ENCODE data around the gene UQCC2.

The UQCC2 gene

DNA sequence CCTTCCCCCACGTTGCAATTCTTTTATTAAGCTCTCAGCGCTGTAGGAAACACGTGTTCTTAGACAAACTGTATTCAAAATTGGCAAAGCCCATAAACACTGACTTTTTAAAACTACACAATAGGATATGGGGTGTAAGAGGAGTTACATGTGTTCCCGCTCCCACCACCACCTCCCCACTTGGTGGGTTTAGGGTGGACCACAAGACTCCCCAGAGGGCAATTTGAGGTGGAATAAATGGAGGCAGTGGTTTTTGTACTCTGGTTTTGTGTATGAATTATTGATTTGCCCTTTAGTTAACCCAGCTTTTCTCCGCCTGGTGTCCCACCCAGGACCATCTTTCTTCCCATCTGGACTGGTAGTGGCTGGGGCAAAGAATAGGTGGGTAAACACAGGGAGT, 3.7 kb downstream of the UQCC2 start:
- no peak for DNase-seq (ENCODE audit: low read depth)

GRCh38 chr6:33705955-33706725, 5.4 kb downstream of the UQCC2 start:
- DNase-seq (ENCODE audit: low read depth) = no peak

GRCh38 chr6:33705268-33705885, 6.1 kb downstream of the UQCC2 start:
- DNase-seq (ENCODE audit: low read depth) = no peak

DNA sequence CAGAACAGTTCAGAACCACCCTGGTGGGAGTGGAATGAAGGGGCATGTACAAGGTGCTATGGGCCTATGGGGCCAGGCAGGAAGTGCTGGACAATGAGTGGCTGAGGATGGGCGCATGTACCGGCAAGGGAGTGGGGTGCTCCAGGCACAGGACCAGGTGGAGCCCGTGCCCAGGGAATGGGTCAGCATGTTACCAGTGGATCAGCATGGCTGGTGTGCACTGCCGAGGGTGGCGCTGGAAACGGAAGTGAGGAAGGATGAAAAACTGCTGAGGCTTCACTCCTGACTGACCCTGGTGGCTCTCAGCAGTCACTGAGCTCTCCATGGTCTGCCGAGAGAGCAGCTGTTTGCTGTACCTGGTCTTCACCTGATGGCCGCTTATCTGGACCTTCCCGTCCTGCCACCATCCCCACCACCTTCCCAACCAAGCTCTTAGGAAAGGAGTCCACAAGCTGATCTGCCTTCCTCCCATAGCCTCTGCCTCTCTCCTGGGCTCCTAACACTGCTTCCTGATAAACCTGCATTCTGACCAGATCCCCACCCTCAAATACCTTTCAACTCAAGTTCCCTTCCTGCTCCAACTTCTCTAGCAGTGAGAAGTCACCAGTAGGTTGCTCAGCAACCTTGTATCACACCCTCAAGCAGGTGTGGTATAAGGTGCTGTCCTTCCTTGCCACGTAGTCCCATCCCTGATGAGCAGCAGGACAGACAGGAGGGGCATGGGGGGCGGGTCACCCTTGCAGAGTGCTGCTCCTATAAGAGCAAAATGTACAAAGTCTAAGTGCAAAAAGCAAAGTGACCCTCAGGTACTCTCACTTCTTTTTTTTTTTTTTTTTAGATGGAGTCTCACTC, 7.1 kb downstream of the UQCC2 start:
- DNase-seq (ENCODE audit: low read depth) = no peak

DNA sequence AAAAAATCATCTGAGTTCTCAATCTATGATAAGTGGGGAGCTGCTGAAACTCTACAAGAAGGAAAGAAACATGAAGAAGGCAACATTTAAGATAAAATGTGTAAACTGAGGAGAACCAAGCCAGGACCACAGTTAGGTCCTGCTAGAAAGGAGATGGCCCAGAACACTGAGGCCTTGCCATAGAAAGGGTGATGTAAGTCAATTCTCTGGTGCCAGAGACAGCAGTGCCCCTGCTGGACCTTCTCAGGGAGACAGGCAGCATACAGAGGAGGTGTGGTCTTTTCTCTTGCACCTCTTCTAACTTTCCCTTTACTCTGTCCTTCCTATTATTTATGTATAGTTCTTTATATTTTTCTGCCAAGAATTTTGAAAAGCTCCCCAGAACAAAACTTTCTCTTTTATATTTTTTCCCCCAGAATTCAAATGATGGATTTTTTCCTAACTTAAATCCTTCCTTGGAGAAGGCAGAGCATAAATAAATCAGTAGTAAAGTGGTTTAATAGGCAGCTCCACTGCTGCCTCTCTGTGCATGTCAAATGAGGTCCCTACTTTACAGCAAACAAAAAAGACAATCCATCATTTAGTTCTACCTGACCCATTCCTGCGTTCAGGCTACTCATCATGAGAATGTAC, 9.0 kb downstream of the UQCC2 start:
- DNase-seq (ENCODE audit: low read depth) = no peak

DNA sequence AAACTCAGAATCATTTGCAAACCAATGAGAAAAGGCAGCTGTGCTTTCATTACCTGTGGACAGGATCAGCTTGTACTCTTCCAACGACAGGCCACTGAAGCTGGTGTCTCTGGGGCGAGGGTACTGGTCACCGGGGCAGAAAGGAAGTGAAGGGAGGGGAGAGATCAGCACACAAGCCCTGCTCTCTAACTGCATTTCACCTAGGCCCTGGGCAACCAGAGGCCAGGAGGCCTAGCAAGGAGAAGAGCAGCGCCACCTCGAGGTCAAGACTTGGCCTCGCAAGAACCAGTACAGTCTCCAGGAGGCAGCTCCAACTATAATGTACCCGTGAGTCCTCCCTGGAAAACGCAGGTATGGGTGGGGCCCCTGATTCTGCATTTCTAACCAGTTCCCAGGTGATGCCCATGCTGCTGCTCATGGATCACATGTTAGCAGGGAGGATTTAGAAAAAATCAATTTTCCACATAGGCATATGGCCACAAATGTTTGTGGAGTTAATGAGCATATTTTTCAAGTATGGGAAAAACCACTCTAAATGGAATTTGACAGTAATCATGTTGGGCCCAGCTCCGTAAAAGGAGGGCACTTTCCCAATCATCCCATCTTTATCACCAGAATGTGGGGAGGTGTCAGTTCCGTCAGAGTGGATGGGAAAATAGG, 11.0 kb downstream of the UQCC2 start:
- DNase-seq (ENCODE audit: low read depth) = peak; percentile 43

GRCh38 chr6:33699739-33700138, 11.8 kb downstream of the UQCC2 start:
- no peak for DNase-seq (ENCODE audit: low read depth)

DNA sequence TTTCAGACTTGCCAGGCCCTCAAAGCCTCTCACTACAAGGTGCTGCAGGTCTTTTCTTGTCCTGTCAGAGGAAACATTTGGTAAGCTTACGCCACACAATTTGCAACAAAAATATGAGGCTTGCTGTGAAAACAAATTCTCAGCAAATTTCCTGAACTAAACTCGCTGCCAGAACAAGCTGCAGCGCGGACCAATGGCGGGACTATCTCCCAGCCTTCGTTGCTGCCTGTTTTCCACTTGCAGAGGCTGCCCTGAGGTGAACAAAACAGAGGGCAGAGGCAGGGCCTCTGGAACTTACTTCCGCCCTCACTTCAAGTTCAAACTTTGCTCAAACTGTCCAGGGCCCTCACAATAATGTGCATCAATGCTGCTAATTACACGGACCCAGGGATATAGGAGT, 12.4 kb downstream of the UQCC2 start:
- DNase-seq (ENCODE audit: low read depth) = no peak

GRCh38 chr6:33698494-33698893, 13.0 kb downstream of the UQCC2 start:
- no peak for DNase-seq (ENCODE audit: low read depth)

- DNase-seq (ENCODE audit: low read depth) = no peak
These were observed 13.7 kb downstream of the UQCC2 start for GRCh38 chr6:33697845-33698244.

- no peak for DNase-seq (ENCODE audit: low read depth)
These were observed 14.7 kb downstream of the UQCC2 start for GRCh38 chr6:33696548-33697518.

DNA sequence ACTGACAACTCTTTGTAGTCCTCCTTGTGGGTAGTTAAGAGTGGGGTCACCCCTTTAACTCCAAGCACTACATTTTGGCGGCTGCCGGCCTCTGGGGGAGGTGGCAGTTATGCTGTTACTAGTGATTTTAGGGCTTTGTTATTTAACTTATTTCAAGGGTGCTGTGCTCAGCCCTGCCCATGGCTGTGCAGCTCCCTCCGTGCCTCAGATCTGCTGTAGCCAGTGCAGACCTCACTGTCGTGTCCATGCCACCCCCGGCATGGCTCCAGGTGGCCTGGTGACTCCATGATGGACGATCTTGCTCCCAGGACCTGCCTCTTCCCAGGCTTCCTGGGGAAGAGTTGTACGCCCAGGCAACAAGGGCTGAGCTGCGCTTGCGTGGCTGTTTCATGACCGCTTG, 15.4 kb downstream of the UQCC2 start:
- DNase-seq (ENCODE audit: low read depth) = no peak

DNA sequence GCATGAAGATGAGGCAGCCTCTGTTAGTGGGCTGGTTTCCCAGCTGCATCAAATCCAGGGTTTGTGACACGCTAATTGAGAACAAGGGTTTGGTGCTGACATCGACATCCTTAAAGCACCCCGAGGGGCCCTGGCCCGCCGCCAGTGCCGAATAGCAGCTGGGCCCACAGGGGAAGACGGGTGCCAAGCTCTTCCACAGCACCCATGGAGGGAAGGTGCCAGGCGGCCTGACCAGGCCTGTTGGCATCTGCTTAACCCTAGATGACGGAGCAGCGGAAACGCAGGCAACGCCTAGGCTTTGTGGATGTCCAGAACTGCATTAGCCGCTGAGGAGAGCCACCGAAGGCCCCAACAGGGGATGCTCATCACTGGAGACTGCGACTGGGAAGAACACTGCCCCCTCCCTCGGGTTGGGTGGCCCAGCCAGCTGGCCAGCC, 16.0 kb downstream of the UQCC2 start:
- no peak for DNase-seq (ENCODE audit: low read depth)

- no peak for DNase-seq (ENCODE audit: low read depth)
These were observed 16.5 kb downstream of the UQCC2 start for GRCh38 chr6:33694977-33695376.

- peak; percentile 45 for DNase-seq (ENCODE audit: low read depth)
These were observed 17.0 kb downstream of the UQCC2 start for GRCh38 chr6:33694401-33694931.

DNA sequence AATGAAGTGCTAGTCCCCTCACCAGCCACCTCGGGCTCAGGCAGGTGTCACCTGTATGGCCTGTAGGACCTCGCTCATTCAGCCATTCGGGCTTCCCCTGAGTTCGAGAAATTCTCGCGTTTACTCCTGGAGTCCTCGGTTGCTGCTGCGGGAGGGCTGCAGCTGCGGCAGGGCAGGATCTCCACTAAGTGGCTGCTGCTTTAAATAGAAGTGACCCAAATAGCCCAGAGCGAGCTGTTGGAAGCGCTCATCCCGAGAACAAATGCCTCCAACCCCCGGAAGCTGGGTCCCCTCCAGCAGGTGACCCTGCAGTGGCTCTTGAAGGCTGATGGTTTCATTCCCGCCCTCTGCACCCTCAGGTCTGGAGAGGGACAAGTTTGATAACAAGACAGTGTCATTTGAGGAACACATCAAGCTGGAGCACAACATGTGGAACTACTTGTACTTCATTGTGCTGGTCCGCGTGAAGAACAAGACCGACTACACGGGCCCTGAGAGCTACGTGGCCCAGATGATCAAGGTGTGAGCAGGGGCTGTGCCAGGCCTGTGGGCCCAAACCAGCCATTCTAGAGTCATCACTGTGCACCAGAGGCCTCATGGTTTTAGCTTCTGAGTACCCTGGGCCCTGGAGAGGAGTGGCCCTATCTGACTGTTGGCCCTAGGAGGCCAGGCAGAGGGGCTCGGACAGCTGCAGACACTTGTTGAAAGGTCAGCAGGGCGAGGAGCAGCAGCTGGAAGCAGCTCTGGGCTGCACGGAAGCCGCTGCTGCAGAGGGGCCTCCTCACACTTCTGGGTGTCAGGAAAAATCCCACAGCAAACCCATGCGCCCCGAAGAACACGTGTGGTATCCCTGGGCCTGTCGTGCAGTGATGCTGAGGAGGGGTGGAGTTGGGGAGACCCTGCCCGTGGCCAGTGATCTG, 18.1 kb downstream of the UQCC2 start:
- DNase-seq (ENCODE audit: low read depth) = no peak

DNA sequence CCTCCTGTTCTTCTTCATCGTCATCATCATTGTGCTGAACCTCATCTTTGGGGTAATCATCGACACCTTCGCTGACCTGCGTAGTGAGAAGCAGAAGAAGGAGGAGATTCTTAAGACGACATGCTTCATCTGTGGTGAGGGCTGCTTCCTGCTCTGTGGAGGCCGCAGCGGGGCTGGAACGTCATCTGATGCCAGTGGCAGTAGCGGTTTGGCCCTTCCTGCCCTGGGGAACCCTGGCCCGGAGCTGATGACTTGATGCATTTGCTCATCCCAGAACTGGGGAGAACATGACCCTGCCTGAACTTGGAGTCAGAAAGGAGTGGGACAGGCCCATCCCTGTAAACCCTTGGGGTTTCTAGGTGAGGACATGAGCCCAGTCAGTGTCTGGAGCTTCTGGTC, 18.7 kb downstream of the UQCC2 start:
- DNase-seq (ENCODE audit: low read depth) = peak; percentile 47

DNA sequence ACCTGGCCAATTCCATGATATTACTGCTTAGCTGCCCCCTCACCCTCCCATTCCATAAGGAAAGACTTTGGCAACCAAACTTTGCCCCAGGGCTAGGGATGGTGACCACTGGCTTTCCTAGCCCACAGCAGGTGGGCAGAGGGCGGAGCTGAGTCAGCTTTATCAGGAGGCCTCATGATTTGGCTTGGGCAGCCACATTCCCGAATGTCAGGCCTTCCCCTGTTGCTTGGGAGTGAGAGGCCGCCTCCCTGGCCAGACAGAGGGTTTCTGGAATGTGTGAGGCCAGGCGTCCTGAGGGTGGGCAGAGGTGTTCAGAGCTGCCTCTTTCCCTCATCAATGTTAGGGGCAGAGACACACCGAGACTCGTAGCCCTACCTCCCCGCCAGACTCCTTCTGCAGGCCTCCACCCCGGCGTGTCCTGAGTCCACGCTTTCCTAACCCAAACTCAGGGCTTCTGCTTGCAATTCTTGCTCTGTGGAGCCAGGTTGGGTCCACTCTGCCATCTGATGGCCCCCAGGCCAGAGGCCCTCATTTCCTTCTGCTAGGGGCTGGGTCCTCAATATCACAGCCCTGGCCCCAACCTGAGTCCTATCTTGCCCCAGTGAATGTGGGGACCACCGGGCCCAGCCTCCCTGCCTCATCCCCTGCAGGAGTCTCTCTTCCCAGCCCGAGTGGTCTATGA, 19.3 kb downstream of the UQCC2 start:
- DNase-seq (ENCODE audit: low read depth) = no peak

Measured in activated gamma-delta T cell treated with anti-CD3 and anti-CD28 coated beads, Interleukin-2, amount 50 U/mL, for 16 hours (primary cell).